ENCODE results near the gene HBE1. TPM values are rescaled to one million over a fixed set of nuclear protein-coding genes. Genes with fewer than 3 reads are reported as not detected.

HBE1 gene
- polyA plus RNA-seq, 3 donors, result 2.4 to 10.5 (median 7.1) TPM

- DNase-seq, result no peak
Observed at GRCh38 chr11:5238486-5238885, 31.3 kb downstream of the HBE1 start.

GRCh38 chr11:5237420-5237819 is 32.3 kb downstream of the HBE1 start:
- no peak for DNase-seq

GRCh38 chr11:5235364-5236095 is 34.2 kb downstream of the HBE1 start:
- no peak for DNase-seq

GRCh38 chr11:5234381-5234834 is 35.3 kb downstream of the HBE1 start, which contains the start of gene HBD:
Gene HBD, minus strand, starts transcription at chr11:5234483. Its CDS starts 50 bp downstream, at chr11:5234433.
- DNase-seq, result peak; percentile 4

- DNase-seq, result no peak
Observed at GRCh38 chr11:5233307-5233706, 36.4 kb downstream of the HBE1 start.

- no peak for DNase-seq
Observed at GRCh38 chr11:5232821-5233220, 36.9 kb downstream of the HBE1 start.

- DNase-seq, result no peak
Observed at GRCh38 chr11:5232176-5232575, 37.6 kb downstream of the HBE1 start.

DNA sequence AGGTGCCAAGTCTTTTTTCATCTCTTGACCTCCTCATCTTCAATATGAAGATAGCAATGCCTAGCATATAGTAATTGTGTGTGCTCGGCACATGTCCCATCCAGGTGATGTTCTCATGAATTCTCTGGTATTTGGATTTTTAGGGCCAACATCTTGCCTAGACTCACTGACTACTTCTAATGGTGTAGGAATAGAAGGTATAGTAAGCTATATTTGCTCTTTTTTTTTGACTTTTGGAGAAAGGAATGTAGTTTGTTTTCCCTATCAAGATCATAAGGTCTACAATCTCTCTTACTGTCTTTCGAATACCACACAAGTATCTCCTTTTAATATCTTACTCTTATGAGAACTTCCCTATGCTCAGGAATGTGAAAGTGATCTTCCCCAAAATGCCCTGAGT is 38.6 kb downstream of the HBE1 start:
- no peak for DNase-seq

DNA sequence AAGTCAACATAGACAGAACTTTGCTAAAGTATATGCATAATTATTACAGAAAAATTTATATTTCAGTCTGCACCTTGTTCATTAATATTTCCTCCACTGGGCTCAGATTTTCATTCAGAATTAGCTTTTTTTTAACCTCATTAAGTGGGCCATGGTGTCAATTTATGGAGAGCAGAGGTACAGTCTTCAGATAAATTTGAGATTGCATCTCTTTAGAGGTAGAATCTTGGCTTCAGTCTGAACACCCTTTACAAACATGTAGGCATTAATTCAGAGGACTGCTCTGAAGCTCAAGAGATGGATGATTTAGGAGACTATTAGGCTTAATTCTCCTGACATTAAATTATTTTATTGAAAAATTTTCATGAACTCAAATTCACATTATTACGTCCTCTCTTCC is 39.5 kb downstream of the HBE1 start:
- DNase-seq, result no peak

- no peak for DNase-seq
Observed at GRCh38 chr11:5229796-5230195, 39.9 kb downstream of the HBE1 start.

DNA sequence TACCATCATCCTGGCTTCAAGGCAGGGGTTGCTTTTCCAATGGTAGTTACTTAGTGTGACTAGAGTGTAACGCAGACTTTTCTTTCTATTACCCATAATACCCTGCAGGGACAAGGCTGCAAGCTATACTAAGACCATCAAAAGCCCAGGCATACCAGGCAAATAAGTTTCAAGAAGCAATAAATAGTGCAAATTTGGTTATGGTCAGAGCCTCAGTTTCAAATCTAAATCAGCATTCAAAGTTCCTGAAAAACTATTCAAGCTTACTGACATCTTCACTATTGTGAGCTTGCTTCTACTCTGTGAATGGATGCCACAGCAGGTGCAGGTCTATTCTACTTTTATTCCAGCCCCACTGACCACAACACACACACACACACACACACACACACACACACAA is 40.4 kb downstream of the HBE1 start:
- DNase-seq, result no peak

- no peak for DNase-seq
Observed at GRCh38 chr11:5228124-5228523, 41.6 kb downstream of the HBE1 start.

- DNase-seq, result no peak
Observed at GRCh38 chr11:5227681-5228080, 42.1 kb downstream of the HBE1 start.

- DNase-seq, result no peak
Observed at GRCh38 chr11:5226732-5227310, 42.9 kb downstream of the HBE1 start, which contains the start of gene HBB. Gene HBB, minus strand, starts transcription at chr11:5227071. Its CDS starts 50 bp downstream, at chr11:5227021.

GRCh38 chr11:5225480-5225871 is 44.3 kb downstream of the HBE1 start:
- DNase-seq, result no peak

DNA sequence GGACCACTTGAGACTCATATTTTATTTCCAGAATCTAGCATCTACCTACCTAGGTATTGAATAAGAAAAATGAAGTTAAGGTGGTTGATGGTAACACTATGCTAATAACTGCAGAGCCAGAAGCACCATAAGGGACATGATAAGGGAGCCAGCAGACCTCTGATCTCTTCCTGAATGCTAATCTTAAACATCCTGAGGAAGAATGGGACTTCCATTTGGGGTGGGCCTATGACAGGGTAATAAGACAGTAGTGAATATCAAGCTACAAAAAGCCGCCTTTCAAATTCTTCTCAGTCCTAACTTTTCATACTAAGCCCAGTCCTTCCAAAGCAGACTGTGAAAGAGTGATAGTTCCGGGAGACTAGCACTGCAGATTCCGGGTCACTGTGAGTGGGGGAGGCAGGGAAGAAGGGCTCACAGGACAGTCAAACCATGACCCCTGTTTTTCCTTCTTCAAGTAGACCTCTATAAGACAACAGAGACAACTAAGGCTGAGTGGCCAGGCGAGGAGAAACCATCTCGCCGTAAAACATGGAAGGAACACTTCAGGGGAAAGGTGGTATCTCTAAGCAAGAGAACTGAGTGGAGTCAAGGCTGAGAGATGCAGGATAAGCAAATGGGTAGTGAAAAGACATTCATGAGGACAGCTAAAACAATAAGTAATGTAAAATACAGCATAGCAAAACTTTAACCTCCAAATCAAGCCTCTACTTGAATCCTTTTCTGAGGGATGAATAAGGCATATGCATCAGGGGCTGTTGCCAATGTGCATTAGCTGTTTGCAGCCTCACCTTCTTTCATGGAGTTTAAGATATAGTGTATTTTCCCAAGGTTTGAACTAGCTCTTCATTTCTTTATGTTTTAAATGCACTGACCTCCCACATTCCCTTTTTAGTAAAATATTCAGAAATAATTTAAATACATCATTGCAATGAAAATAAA is 44.9 kb downstream of the HBE1 start:
- no peak for DNase-seq

DNA sequence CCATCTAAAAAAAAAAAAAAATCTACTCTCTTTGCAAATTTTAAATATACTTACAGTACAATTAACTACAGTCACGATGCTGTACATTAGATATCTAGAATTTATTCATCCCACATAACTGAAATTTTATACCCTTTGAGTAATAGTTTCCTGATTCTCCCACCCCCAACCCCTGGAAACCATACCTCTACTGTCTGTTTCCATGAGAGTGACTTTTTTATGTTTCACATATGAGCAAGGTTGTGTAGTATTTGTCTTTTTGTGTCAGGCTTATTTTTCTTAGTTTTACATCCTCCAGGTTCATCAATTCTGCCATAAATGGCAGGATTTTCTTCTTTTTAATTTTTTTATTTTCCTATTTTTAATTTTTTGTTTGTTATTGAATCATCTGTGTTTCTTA is 46.1 kb downstream of the HBE1 start:
- DNase-seq, result no peak

DNA sequence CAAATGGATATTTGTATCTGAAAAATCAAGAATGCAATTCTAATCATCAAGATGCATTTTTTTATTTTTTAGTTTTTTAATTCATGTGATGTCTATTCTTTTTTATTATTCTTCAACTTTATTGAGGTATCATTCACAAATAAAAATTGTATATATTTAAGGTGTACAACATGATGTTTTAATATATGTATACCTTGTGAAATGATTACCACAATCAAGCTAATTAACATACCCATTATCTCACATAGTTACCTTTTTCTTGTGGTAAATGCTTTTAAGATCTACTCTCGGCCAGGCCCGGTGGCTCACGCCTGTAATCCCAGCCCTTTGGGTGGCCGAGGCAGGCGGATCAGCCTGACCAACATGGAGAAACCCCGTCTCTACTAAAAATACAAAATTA is 46.6 kb downstream of the HBE1 start:
- DNase-seq, result no peak
